CD14-positive monocyte (primary cell): ENCODE data around the gene SNX25. TPM values are rescaled to one million over a fixed set of nuclear protein-coding genes. Genes with fewer than 3 reads are reported as not detected.

Experiments
- DNase-seq, 3 donors: peaks; one replicate each; pipeline ENCODE4 v3.0.0-alpha.2; 2011 to 2022
- H2AFZ ChIP-seq: 2 replicates; pipeline ENCODE4 v1.6.0; 2012; ENCODE audit warnings: mild to moderate bottlenecking, low read depth, low read length, inconsistent platforms; ENCODE audit not compliant: insufficient read depth, poor library complexity, severe bottlenecking
- H3K27ac ChIP-seq, 2 donors: 1 replicate in 1 of 2; 2 replicates in 1 of 2; pipeline ENCODE4 v1.5.1; 2012 to 2013; ENCODE audit warnings: low read length in 2 of 2, control low read depth in 1 of 2, inconsistent platforms in 1 of 2, low read depth in 1 of 2, mild to moderate bottlenecking in 1 of 2
- H3K27me3 ChIP-seq, 2 donors: one replicate each; pipeline versions ENCODE4 v1.6.0 to v1.6.1; 2011 to 2013; ENCODE audit warnings: low read length in 2 of 2; ENCODE audit not compliant: control insufficient read depth in 2 of 2, insufficient read depth in 2 of 2
- H3K36me3 ChIP-seq, 2 donors: replicated peaks in 1 of 2; 1 replicate in 1 of 2; 2 replicates in 1 of 2; pipeline versions ENCODE4 v1.5.1 to v1.6.1; 2012 to 2013; ENCODE audit warnings: low read length in 2 of 2, control low read depth in 1 of 2, inconsistent platforms in 1 of 2, mild to moderate bottlenecking in 1 of 2; ENCODE audit not compliant: insufficient read depth in 2 of 2, control insufficient read depth in 1 of 2
- H3K4me1 ChIP-seq, 2 donors: 1 replicate in 1 of 2; 2 replicates in 1 of 2; pipeline versions ENCODE4 v1.5.1 to v1.6.1; 2012 to 2013; ENCODE audit warnings: low read length in 2 of 2, control low read depth in 1 of 2, inconsistent platforms in 1 of 2, mild to moderate bottlenecking in 1 of 2, moderate library complexity in 1 of 2; ENCODE audit not compliant: insufficient read depth in 2 of 2, control insufficient read depth in 1 of 2
- H3K4me2 ChIP-seq: replicated peaks from 2 replicates; pipeline ENCODE3; 2012; ENCODE audit warnings: low read length, moderate library complexity, mild to moderate bottlenecking; ENCODE audit not compliant: poor library complexity, severe bottlenecking; ENCODE audit errors: extremely low read depth
- H3K4me3 ChIP-seq, 3 experiments: fragments of 200-600 bp in 1 of 3; sonication (generic) in 1 of 3; replicated peaks in 1 of 3; 1 replicate in 2 of 3; 2 replicates in 1 of 3; pipeline ENCODE4 v1.5.1; 2011 to 2013; ENCODE audit warnings: low read length in 3 of 3, mild to moderate bottlenecking in 3 of 3, control low read depth in 2 of 3, low read depth in 2 of 3, inconsistent platforms in 1 of 3, moderate library complexity in 1 of 3
- H3K79me2 ChIP-seq: 2 replicates; pipeline ENCODE4 v1.6.0; 2012; ENCODE audit warnings: mild to moderate bottlenecking, control low read depth, inconsistent platforms, low read length, moderate library complexity; ENCODE audit not compliant: insufficient read depth
- H3K9ac ChIP-seq: 2 replicates; pipeline ENCODE4 v1.6.0; 2017; ENCODE audit warnings: low read length, mild to moderate bottlenecking; ENCODE audit not compliant: insufficient read depth, poor library complexity, severe bottlenecking
- H3K9me3 ChIP-seq, 2 donors: replicated peaks in 1 of 2; 1 replicate in 1 of 2; 2 replicates in 1 of 2; pipeline versions ENCODE4 v1.5.1 to v1.6.1; 2012 to 2013; ENCODE audit warnings: low read length in 2 of 2, control low read depth in 1 of 2; ENCODE audit not compliant: control insufficient read depth in 1 of 2, insufficient read depth in 1 of 2
- H4K20me1 ChIP-seq: 2 replicates; pipeline ENCODE4 v1.6.0; 2012; ENCODE audit warnings: mild to moderate bottlenecking, low read length, control low read depth, moderate library complexity; ENCODE audit not compliant: insufficient read depth
- H3K27ac Mint-ChIP-seq, 7 donors: one replicate each; pipeline ENCODE4 v1.8.0; 2020; ENCODE audit warnings: mild to moderate bottlenecking in 7 of 7, mixed read lengths in 7 of 7, moderate library complexity in 6 of 7, inconsistent platforms in 2 of 7
- H3K27me3 Mint-ChIP-seq, 3 donors: one replicate each; pipeline ENCODE4 v1.8.0; 2021 to 2022; ENCODE audit warnings: low read depth in 3 of 3, mild to moderate bottlenecking in 3 of 3, mixed read lengths in 3 of 3, moderate library complexity in 3 of 3, inconsistent platforms in 1 of 3
- H3K36me3 Mint-ChIP-seq, 2 donors: one replicate each; pipeline ENCODE4 v1.8.0; 2020; ENCODE audit warnings: mixed read lengths in 2 of 2, inconsistent platforms in 1 of 2, mild to moderate bottlenecking in 1 of 2
- H3K4me1 Mint-ChIP-seq: one replicate; pipeline ENCODE4 v1.8.0; 2020; ENCODE audit warnings: mild to moderate bottlenecking, mixed read lengths
- H3K4me3 Mint-ChIP-seq, 2 donors: one replicate each; pipeline ENCODE4 v1.8.0; 2020; ENCODE audit warnings: mild to moderate bottlenecking in 2 of 2, mixed read lengths in 2 of 2, moderate library complexity in 1 of 2
- H3K9me3 Mint-ChIP-seq, 7 donors: one replicate each; pipeline ENCODE4 v1.8.0; 2020 to 2022; ENCODE audit warnings: mixed read lengths in 7 of 7, mild to moderate bottlenecking in 6 of 7, moderate library complexity in 6 of 7, inconsistent platforms in 2 of 7
- WGBS: methylation state at CpG from one replicate; pipeline ENCODE4 v1.1.5; 2013; ENCODE audit warnings: missing lambda C conversion rate; ENCODE audit not compliant: insufficient coverage; 5-methylcytosine and 5-hydroxymethylcytosine counted together
- intact Hi-C, 2 donors: fragments of 100-400 bp; cut with micrococcal nuclease; formaldehyde crosslinking; loops; one replicate each; pipeline versions ENCODE4 v1.15.0 to v1.15.1; 2023
- polyA plus RNA-seq, 3 donors: library from polyadenylated mRNA; depleted of rRNA in 1 of 3; unstranded in 2 of 3; stranded (reverse) in 1 of 3; fragments of 300-500 nt in 2 of 3; fragments of >200 nt in 1 of 3; fragmentation: Illumina TruSeq in 2 of 3; gene quantifications; 1 replicate in 2 of 3; 2 replicates in 1 of 3; pipeline ENCODE4 v1.2.3, GENCODE V29; 2012 to 2021
- TF ChIP-seq, protein P1 (sequence below): fragments of 200-600 bp; IDR thresholded peaks from one replicate; pipeline ENCODE4 v1.8.0; 2022; ENCODE audit warnings: antibody characterized with exemption, mild to moderate bottlenecking

The SNX25 gene
- polyA plus RNA-seq, 3 donors = 0.31 to 0.40 (median 0.36) TPM

DNA sequence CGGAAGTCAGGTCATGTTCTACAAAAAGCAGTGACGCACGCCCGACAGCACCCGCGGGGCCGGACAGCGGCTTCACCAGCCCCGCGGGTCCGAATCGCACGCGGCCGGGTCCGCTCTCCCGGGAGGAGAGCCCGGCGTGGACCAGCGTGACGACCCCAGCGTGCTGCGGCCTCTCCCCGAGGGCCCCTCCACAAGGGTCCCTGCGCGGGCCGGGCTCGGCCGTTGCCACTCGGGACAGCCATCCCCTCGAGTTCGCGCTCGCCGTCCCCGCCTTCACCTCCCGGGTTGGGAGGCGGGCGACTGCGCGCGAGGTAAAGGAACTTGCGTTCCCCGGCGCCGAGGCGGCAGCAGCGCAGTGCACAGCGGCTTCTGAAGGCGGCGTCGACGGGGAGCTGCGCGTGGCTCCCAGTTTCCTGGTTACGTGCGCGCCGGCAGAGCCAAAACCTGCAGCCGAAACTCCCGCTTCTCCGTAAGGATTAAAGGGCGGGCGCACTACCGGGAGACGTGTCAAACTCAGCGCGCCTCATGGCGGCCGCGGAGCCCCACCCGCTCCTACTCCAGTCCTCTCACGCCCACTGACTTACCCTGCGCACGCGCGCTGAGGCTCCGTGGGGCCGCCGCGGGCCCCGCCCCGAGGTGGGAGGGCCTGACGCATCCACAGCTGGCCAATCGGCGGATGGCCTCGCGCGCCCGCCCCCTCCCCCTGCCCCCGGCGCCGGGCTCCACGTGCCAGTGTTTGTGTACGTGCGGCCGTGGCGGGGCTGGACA, 186.7 kb downstream of the SNX25 start:
- no peaks in the 10 kb centered on the region for H4K20me1 ChIP-seq
- H3K36me3 ChIP-seq = peaks cover 15 to 24% of the 10 kb centered on the region in 2 donors
- H3K4me3 ChIP-seq = peak overlapping the region; percentile 63 to 81 (median 81)
- Mint-ChIP-seq H3K36me3 (peaks cover 22 to 33% of the 10 kb centered on the region in 2 donors), H3K4me3 (peak overlapping the region; percentile 77 to 93), H3K9me3 (peaks cover 0 to 2% (median 0%) of the 10 kb centered on the region in 7 donors), H3K27me3 (peaks cover 11 to 17% (median 12%) of the 10 kb centered on the region in 3 donors), H3K4me1 (peaks cover 18% of the 10 kb centered on the region), H3K27ac (peak overlapping the region; percentile 82 to 96 (median 94))
- H3K9me3 ChIP-seq = no peaks in the 10 kb centered on the region
- peaks cover 0 to 8% of the 10 kb centered on the region in 2 donors for H3K27me3 ChIP-seq
- peaks cover 17 to 19% of the 10 kb centered on the region in 2 donors for H3K4me1 ChIP-seq
- no peaks in the 10 kb centered on the region for H3K79me2 ChIP-seq
- DNase-seq = peak; percentile 90 to 94 (median 94)
- peak overlapping the region; percentile 86 for H2AFZ ChIP-seq
- under 1% methylated on average over 98 of the region's 98 CpGs for WGBS
- H3K9ac ChIP-seq = peak overlapping the region; percentile 92
- intact Hi-C loops = no loop called here
- H3K4me2 ChIP-seq = peak overlapping the region; percentile 76
- TF ChIP-seq, protein P1, sequence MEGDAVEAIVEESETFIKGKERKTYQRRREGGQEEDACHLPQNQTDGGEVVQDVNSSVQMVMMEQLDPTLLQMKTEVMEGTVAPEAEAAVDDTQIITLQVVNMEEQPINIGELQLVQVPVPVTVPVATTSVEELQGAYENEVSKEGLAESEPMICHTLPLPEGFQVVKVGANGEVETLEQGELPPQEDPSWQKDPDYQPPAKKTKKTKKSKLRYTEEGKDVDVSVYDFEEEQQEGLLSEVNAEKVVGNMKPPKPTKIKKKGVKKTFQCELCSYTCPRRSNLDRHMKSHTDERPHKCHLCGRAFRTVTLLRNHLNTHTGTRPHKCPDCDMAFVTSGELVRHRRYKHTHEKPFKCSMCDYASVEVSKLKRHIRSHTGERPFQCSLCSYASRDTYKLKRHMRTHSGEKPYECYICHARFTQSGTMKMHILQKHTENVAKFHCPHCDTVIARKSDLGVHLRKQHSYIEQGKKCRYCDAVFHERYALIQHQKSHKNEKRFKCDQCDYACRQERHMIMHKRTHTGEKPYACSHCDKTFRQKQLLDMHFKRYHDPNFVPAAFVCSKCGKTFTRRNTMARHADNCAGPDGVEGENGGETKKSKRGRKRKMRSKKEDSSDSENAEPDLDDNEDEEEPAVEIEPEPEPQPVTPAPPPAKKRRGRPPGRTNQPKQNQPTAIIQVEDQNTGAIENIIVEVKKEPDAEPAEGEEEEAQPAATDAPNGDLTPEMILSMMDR = no peak
- peak overlapping the region; percentile 88 to 96 for H3K27ac ChIP-seq

DNA sequence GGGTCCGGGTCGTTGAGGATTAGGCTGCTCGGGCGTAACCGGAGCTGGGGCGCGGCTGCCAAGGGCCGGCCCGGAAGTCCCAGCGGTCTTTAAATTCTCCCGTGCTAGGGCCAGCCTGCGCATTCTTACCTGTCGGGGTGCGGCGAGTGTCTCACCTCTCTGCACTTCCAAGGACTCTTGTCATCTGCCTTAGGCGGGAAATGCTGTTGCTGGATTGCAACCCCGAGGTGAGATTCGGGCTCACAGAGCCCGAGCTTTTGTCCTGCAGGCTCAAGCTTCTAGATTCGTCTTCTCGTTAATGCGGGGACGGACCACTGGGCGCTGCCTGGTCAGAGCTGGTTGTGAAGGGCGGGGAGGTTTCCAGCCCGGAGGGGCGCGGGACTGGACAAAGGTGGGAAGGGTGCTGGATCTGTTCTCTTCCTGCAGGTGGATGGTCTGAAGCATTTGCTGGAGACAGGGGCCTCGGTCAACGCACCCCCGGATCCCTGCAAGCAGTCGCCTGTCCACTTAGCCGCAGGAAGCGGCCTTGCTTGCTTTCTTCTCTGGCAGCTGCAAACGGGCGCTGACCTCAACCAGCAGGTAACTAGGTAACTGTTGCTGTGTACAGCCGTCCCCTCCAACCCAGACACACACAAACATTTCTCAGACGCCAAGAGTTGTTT, 187.5 kb downstream of the SNX25 start, which contains the start of gene ANKRD37:
Gene ANKRD37, plus strand, starts transcription at position 118 of the 662 bp plus-strand sequence. Its CDS starts 83 bp downstream, at position 201.
- Histone ChIP-seq H3K9me3 (no peaks in the 10 kb centered on the region), H3K4me3 (peak within 1 kb of the TSS; percentile 63 to 81 (median 81)), H3K27ac (peak within 1 kb of the TSS; percentile 88 to 96), H3K4me2 (peak within 1 kb of the TSS; percentile 76), H3K9ac (peak within 1 kb of the TSS; percentile 92), H2AFZ (peak within 1 kb of the TSS; percentile 86), H3K4me1 (peaks cover 17 to 19% of the 10 kb centered on the region in 2 donors), H3K27me3 (peaks cover 0 to 8% of the 10 kb centered on the region in 2 donors), H4K20me1 (no peaks in the 10 kb centered on the region), H3K79me2 (no peaks in the 10 kb centered on the region), H3K36me3 (peaks cover 21 to 31% of the 10 kb centered on the region in 2 donors)
- peak within 1 kb of the TSS; percentile 82 to 96 (median 94) for H3K27ac Mint-ChIP-seq
- H3K27me3 Mint-ChIP-seq = peaks cover 11 to 13% (median 12%) of the 10 kb centered on the region in 3 donors
- WGBS = 19% methylated on average over 36 of the region's 38 CpGs
- H3K4me1 Mint-ChIP-seq = peaks cover 18% of the 10 kb centered on the region
- H3K4me3 Mint-ChIP-seq = peak within 1 kb of the TSS; percentile 77 to 93
- H3K36me3 Mint-ChIP-seq = peaks cover 29 to 40% of the 10 kb centered on the region in 2 donors
- H3K9me3 Mint-ChIP-seq = no peaks in the 10 kb centered on the region
- DNase-seq = no peak
- TF ChIP-seq, protein P1 = no peak
- intact Hi-C loops = loop anchor here in 1 of 2 donors (1.0 kb wide), 1 partner anchor 28 kb away; the partner anchor contains the start of gene UFSP2
